ENCODE data around the gene NUDT11. TPM values are rescaled to one million over a fixed set of nuclear protein-coding genes. Genes with fewer than 3 reads are reported as not detected.
"Not testable (repeated sequence)": the region's sequence is repeated elsewhere in the genome, so short reads cannot be mapped to it uniquely, and the experiment has no call there.

The NUDT11 gene
- 7.1 and 7.7 TPM in 2 replicates for total RNA-seq
- 15.2 and 16.0 TPM in 2 replicates for polyA plus RNA-seq
- polyA plus RNA-seq (2012): 9.6 and 10.6 TPM in 2 replicates
- 3.2 and 4.0 TPM in 2 replicates for polyA minus RNA-seq (ENCODE audit: low replicate concordance)

DNA sequence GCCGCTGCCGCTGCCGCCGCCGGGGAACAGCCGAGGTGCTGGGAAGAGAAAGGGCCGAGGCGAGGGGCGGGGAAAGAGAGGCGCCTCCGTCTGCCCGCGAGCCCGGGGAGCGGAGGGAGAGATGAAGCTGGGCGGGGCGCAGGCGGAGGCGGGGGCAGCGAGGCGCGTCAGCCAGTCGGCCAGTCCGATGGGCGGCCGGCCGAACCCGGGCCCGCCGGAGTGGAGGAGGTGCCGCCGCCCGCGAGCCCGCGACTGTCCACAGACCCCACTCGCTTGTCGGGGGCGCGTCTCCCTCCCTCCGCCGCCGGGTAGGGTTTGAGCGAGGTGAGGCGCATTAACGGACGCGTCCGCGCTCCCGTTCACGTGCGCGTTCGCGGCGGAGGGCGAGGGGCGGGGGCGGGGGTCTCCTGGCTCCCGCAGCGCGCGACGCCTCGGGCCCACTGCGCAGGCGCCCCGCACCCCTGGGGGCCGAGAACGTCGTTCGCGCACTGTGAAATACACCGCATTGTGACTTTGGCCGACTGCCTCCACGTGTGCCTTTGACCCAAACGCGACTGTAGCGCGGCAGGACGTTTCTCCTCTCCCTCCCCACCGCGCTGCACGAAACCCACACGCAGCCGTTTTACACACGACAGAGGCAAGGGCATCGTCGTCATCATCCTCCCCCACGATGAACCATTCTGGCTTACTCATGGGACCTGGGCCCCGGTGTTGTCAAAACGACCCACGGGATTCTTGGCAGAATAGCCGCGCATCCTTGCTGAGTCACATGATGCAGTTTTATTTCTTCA lies at the start of gene NUDT11:
Gene NUDT11, minus strand, starts transcription at position 92 of the 791 bp plus-strand sequence. CDS start 148 bp downstream, outside the sequence.
- Histone ChIP-seq H3K4me2 (ENCODE audit: extremely low read depth, insufficient read depth, low read length) (peak within 1 kb of the TSS; percentile 73), H3K27me3 (ENCODE audit: control insufficient read depth, insufficient read depth, low read length) (no peaks in the 10 kb centered on the region), H2AFZ (ENCODE audit: low read length) (peak within 1 kb of the TSS; percentile 50), H3K27ac (ENCODE audit: insufficient read depth, low read length) (peak within 1 kb of the TSS; percentile 20), H3K36me3 (ENCODE audit: control insufficient read depth, insufficient read depth, low read length) (no peaks in the 10 kb centered on the region), H3K4me3 (replicated peaks in 1 of 4; ENCODE audit: control extremely low read depth in 1 of 4, insufficient read depth in 1 of 4, low read depth in 3 of 4, low read length in 4 of 4) (peak within 1 kb of the TSS; percentile 41 to 64 (median 54)), H3K4me1 (ENCODE audit: control insufficient read depth, extremely low read depth, insufficient read depth, low read length) (no peaks in the 10 kb centered on the region), H3K9me3 (ENCODE audit: control insufficient read depth, insufficient read depth, low read depth, low read length) (no peaks in the 10 kb centered on the region), H3K79me2 (ENCODE audit: control insufficient read depth, insufficient read depth, low read length) (no peaks in the 10 kb centered on the region), H3K9ac (ENCODE audit: insufficient read depth, low read length) (peak within 1 kb of the TSS; percentile 52), H4K20me1 (ENCODE audit: control insufficient read depth, extremely low read depth, insufficient read depth, low read length) (no peaks in the 10 kb centered on the region)
- TF ChIP-seq, protein P1, sequence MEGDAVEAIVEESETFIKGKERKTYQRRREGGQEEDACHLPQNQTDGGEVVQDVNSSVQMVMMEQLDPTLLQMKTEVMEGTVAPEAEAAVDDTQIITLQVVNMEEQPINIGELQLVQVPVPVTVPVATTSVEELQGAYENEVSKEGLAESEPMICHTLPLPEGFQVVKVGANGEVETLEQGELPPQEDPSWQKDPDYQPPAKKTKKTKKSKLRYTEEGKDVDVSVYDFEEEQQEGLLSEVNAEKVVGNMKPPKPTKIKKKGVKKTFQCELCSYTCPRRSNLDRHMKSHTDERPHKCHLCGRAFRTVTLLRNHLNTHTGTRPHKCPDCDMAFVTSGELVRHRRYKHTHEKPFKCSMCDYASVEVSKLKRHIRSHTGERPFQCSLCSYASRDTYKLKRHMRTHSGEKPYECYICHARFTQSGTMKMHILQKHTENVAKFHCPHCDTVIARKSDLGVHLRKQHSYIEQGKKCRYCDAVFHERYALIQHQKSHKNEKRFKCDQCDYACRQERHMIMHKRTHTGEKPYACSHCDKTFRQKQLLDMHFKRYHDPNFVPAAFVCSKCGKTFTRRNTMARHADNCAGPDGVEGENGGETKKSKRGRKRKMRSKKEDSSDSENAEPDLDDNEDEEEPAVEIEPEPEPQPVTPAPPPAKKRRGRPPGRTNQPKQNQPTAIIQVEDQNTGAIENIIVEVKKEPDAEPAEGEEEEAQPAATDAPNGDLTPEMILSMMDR (conservative IDR thresholded peaks at IDR 0.05 in 1 of 2, IDR thresholded peaks at IDR 0.05 in 1 of 2; ENCODE audit: low read depth in 1 of 2, low read length in 2 of 2): no peak
- TF ChIP-seq EZH2 (IDR thresholded peaks at IDR 0.05; ENCODE audit: low read length, missing control alignments): no peak
- DNase-seq (ENCODE audit: low read depth in 2 of 2): peak; percentile 58 to 72

DNA sequence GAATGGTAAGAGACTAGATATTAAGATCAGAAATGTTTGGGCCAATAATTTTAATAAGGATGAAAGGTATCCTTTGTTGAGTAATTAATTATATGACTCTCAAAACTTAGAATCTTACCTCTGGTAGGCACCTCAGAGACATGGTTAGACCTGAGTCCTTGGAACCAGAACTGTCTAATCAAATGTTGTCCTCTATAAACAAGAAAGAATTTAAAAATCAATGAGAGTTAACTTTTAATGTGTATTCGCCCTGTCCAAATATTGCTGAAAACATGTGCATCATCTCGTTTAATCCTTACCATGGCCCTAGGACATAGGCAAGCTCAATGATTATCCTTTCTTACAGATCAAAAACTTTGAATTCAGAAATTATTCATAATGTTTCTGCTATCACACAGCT lies 24.0 kb upstream of the NUDT11 start:
- Histone ChIP-seq H4K20me1 (ENCODE audit: control insufficient read depth, extremely low read depth, insufficient read depth, low read length) (no peaks in the 10 kb centered on the region), H3K9ac (ENCODE audit: insufficient read depth, low read length) (no peak overlapping the region), H3K36me3 (ENCODE audit: control insufficient read depth, insufficient read depth, low read length) (no peaks in the 10 kb centered on the region), H3K27me3 (ENCODE audit: control insufficient read depth, insufficient read depth, low read length) (no peaks in the 10 kb centered on the region), H3K4me2 (ENCODE audit: extremely low read depth, insufficient read depth, low read length) (no peak overlapping the region), H3K4me1 (ENCODE audit: control insufficient read depth, extremely low read depth, insufficient read depth, low read length) (no peaks in the 10 kb centered on the region), H3K4me3 (replicated peaks in 1 of 4; ENCODE audit: control extremely low read depth in 1 of 4, insufficient read depth in 1 of 4, low read depth in 3 of 4, low read length in 4 of 4) (no peak overlapping the region), H3K27ac (ENCODE audit: insufficient read depth, low read length) (no peak overlapping the region), H2AFZ (ENCODE audit: low read length) (no peak overlapping the region), H3K9me3 (ENCODE audit: control insufficient read depth, insufficient read depth, low read depth, low read length) (no peaks in the 10 kb centered on the region), H3K79me2 (ENCODE audit: control insufficient read depth, insufficient read depth, low read length) (no peaks in the 10 kb centered on the region)
- DNase-seq (ENCODE audit: low read depth in 2 of 2): no peak
- TF ChIP-seq, protein P1 (conservative IDR thresholded peaks at IDR 0.05 in 1 of 2, IDR thresholded peaks at IDR 0.05 in 1 of 2; ENCODE audit: low read depth in 1 of 2, low read length in 2 of 2): no peak
- no peak for TF ChIP-seq EZH2 (IDR thresholded peaks at IDR 0.05; ENCODE audit: low read length, missing control alignments)

DNA sequence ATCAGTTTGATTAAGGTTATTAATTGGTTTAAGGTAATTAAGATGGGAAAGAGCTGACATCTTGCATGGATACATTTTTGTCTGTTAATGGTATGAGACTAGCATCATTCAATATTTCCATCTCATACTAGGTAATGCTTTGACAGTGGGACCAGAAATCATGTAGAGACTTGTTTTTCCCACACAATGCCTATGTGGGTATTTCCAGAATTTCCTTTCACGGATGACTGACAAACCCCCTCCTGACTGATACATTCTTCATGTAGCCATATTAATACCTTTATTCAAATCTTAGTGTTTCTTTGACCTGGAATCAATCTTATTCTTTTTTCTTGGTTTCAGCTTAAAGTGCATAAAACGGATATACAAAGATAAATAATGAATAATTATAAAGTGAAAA lies 22.7 kb upstream of the NUDT11 start:
- DNase-seq (ENCODE audit: low read depth in 2 of 2); H2AFZ ChIP-seq (ENCODE audit: low read length); H3K4me2 ChIP-seq (ENCODE audit: extremely low read depth, insufficient read depth, low read length); H4K20me1 ChIP-seq (ENCODE audit: control insufficient read depth, extremely low read depth, insufficient read depth, low read length); H3K27me3 ChIP-seq (ENCODE audit: control insufficient read depth, insufficient read depth, low read length); H3K79me2 ChIP-seq (ENCODE audit: control insufficient read depth, insufficient read depth, low read length); H3K9ac ChIP-seq (ENCODE audit: insufficient read depth, low read length); H3K9me3 ChIP-seq (ENCODE audit: control insufficient read depth, insufficient read depth, low read depth, low read length); H3K27ac ChIP-seq (ENCODE audit: insufficient read depth, low read length); H3K4me3 ChIP-seq (replicated peaks in 1 of 4; ENCODE audit: control extremely low read depth in 1 of 4, insufficient read depth in 1 of 4, low read depth in 3 of 4, low read length in 4 of 4); H3K36me3 ChIP-seq (ENCODE audit: control insufficient read depth, insufficient read depth, low read length); H3K4me1 ChIP-seq (ENCODE audit: control insufficient read depth, extremely low read depth, insufficient read depth, low read length): not testable (repeated sequence)
